NCI-H1930 (cell line): ENCODE measurements around the gene SSPN.
"Not testable (repeated sequence)": the region's sequence is repeated elsewhere in the genome, so short reads cannot be mapped to it uniquely, and the experiment has no call there.

ENCODE experiments used
- DNase-seq, 2 experiments: peaks; one replicate each; lab custom pipeline; 2025; lab: John Stamatoyannopoulos, UW

SSPN gene

GRCh38 chr12:26229910-26230309 lies 34.5 kb downstream of the SSPN start:
- no peak for DNase-seq

DNA sequence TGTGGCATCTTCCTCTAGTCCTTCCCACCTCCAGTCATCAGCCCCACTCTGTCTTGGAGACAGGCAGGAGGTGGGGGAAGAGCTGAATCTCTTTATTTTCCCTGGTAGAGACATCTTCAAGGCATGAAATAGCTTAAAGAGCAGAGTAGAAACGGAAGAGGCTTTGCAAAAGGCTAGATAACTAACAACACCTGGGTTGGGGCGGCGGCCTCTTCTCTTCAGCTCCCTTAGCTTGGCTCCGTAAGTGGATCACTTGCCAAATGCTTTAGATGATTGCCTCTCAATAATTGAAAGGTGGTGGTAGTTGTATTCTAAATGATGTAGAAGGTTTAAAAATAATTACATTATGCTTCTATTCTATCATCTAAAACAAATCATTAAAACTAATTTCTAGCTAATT lies 36.1 kb downstream of the SSPN start:
- no peak for DNase-seq

GRCh38 chr12:26231921-26232320 lies 36.5 kb downstream of the SSPN start:
- no peak for DNase-seq

DNA sequence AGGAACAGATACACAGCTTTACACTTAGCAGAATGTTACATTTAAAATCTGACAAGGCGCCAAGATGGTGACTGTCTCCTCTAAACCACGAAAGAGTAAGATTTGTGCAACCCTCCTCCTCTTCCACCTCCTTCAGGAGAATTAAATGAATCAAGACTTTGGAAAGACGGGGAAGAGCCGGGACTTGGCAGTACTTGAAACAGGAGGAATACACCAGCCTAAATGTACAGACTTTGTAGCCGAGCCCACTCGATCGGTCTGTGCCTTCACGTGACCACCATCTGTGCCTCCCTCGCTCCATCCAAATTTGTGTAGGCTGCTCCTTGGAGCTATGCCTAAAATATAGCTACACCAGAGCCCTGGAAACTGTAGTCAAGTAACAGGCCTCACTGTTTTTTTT lies 38.3 kb downstream of the SSPN start:
- DNase-seq: no peak

DNA sequence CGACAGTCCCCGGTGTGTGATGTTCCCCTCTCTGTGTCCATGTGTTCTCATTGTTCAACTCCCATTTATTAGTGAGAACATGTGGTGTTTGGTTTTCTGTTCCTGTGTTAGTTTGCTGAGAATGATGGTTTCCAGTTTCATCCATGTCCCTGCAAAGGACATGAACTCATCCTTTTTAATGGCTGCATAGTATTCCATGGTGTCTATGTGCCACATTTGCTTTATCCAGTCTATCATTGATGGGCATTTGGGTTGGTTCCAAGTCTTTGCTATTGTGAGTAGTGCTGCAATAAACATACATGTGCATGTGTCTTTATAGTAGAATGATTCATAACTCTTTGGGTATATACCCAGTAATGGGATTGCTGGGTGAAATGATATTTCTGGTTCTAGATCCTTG lies 40.1 kb downstream of the SSPN start:
- DNase-seq: not testable (repeated sequence)

DNA sequence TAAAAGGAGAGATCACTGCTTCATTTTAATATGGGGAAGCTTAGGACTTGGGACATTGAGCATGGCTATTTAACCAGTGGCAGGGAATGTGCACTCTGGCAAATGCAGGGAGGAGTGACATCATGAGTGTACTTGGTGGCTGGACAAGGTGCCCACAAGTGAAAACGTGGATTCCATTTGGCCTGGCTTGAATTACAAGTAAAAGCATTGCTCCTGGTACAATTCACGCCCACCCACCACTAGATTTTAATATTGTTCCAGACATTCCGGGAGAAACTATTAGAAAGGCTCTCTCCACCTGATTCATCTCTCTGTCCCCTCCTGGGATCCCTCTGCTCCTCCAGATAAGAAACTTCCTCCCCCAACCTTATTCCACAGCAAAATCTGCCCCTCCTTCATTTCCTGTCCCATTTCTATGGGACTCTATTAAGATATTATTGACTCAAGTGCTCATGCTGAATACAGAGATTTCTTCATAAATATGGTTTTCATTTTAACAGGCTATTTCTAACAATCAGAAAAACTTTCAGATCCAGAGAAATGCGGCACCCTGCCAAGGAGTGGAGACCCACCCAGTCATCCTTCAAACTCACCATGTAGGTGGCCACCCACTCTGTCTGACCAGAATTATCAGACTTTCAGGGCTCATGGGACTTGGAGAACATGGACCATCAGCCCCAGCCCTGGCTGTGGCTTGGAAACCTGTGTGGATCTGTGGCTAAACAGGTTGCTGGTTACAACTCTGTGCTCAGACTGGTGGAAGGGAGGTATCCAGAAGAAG lies 43.2 kb downstream of the SSPN start:
- DNase-seq: no peak

GRCh38 chr12:26239122-26239851 lies 43.9 kb downstream of the SSPN start:
- no peak for DNase-seq

DNA sequence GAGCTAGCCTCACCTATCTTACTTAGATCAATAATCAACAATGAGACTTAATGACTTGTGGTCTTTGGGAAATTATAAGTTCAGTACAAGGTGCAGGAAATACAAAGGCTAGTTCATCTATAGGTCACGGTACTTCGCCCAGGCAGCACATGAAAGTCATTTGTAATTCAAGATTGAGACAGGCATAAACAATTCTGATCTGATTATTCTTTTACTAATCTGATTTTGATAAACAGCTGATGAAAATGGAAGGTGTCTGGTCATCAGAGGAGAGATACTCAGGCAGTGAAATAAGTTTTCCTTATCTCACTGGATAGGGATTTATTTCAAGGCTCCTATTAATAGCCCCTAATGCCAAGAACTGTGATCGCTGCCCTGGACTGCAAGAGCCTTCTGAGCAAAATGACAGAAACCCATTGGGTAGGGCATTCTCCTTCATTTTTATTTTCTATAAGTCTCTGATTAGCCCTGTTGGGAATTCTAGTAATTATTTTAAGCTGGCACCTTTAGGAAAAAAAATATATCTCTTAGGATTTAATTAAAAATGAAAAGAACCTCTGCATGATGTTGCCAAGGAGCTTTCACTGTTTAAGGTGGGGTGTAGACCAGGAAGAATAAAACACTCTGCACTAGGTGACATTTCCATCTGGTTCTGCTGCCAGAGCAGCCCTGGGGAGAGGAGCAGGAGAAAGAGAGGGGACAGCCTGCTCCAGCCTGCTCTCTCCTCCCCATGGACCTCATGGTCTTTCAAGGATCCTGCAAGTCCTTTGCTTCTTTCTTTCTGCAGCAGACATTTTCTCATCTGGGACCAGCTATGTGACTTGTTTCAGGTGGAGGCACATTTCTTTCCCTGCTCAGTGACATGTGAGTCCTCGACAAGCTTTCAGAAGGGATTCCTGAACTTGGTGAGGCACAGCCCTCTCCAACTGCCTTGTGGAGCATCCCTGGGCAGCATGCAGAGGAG lies 44.8 kb downstream of the SSPN start:
- no peak for DNase-seq

DNA sequence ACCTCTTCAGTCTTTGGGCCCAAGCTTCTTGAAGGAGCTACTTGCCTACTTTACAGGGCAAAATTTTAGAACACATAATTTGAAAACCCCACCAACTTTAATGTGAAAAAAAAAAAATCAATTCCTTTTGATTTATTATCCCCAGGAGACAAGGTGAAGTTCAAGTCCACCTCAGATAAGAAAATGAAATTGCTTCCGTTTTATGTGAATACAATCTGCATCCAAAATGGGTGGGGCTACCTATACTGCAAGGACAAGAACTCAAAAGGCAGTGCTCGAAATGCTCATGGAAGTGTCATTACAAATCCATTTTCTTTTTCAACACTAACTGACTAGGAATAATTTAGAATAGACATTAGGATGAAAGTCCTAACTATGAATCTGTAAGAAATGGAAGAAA lies 45.7 kb downstream of the SSPN start:
- DNase-seq: no peak

DNA sequence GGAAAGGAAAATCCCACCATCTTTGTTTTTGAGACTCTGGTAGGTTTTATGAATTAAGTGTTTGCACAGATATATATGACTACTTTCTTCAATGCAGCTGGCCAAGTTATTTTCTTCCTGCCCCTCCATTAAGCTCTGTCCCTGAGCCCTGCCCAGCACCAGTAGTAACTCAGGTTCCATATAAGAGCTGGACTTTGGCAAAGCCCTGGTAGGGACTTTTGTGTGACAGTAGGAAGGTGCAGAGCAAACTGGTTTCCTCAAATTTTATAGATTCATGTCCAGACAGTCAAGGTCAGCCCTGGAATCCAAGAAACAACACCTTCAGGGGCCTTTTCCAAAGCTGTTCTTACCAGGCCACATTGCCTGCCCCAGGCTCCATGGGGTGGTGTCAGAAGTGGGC lies 47.3 kb downstream of the SSPN start:
- DNase-seq: no peak

DNA sequence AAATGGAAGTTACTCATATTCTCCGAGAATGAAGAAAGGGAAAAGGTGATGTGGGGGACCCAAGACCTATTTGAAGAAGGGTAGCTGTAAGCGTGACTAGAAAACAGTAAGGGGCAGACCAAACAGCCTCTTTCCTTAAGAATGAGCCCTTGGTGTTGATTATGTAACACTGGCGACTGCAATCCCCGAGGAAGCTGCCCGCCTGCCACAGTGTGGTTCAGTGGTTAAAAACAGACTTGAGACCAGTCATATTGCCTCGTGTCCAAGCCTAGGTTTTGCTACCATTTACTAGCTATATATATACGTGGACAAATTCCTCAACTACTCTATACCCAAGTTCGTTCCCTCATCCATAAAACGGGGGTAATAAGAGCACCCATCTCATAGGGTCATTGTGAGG lies 49.1 kb downstream of the SSPN start:
- no peak for DNase-seq

- DNase-seq: no peak
These were observed 50.0 kb downstream of the SSPN start for GRCh38 chr12:26245175-26245942.

- no peak for DNase-seq
These were observed 51.3 kb downstream of the SSPN start for GRCh38 chr12:26246483-26247164.

GRCh38 chr12:26247873-26248272 lies 52.5 kb downstream of the SSPN start:
- DNase-seq: no peak

- DNase-seq: no peak
These were observed 55.4 kb downstream of the SSPN start for GRCh38 chr12:26250801-26251200.

DNA sequence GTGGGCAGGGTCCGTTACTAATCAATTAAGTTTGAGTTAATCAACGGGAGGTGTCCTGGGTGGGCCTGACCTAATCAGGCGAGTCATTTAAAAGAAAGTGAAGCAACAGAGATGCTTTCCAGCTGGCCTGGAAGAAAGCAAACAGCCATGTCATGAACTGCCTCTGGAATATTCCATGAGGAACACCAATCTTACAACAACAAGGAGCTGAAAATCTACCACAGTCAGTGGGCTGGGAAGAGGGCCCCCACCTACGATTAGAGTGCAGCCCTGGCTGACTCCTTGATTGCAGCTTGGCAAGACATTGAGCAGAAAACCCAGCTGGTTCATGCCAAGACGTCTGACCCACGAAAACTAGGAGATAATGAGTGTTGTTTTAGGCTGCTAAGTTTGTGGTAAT lies 56.2 kb downstream of the SSPN start:
- no peak for DNase-seq

DNA sequence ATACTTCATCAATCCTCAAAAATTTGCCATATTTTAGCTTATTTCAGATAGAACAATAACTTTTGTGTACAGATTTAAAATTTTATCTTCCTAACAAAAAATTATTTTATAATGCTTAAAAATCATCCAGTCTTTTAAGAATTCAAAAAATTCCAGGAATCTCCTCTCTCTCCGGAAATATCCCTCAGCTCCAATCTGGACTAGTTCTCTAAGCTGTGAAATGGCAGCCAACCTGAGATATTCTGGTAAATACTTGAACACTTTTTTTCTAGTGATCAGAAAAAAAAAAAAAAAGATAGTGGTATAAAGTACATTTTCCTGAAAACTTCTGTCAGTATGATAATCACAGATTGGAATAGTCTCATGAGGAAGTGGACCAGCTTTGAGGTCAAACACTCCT lies 57.6 kb downstream of the SSPN start:
- DNase-seq: no peak

- DNase-seq: no peak
These were observed 60.7 kb downstream of the SSPN start for GRCh38 chr12:26255893-26256645.

- DNase-seq: no peak
These were observed 69.0 kb downstream of the SSPN start for GRCh38 chr12:26264215-26264838.

DNA sequence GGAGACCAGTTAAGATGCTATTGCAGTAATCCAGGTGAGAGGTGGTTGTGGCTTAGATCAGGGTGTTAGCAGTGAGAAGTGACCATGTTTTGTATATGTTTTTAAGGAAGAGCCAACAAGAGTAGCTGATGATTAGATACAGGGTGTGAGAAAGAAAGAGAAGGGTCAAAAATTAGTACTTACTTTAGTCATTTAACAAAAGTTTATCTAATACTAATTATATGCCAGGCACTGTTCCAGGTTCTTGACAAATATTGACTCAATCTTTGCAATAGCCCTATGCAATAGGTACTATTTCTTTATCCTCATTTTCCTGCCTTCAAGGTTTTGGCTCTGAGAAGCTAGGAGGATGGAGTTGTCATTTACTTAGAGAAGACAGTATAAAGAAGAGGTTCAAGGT lies 70.2 kb downstream of the SSPN start:
- DNase-seq: no peak
